AG09309 (cell line): ENCODE results near the gene RNASEL.

ENCODE experiments used
- DNase-seq: peaks from one replicate; pipeline ENCODE4 v3.0.0-alpha.2; 2010; ENCODE audit warnings: low read depth
- H3K4me3 ChIP-seq: 2 replicates; pipeline ENCODE4 v1.5.1; 2011; ENCODE audit warnings: mild to moderate bottlenecking, low read depth, low read length, moderate library complexity; ENCODE audit not compliant: control insufficient read depth
- CTCF ChIP-seq: IDR thresholded peaks from 2 replicates; pipeline ENCODE4 v1.5.1; 2011; ENCODE audit warnings: mild to moderate bottlenecking, low read depth, low read length, inconsistent platforms; ENCODE audit not compliant: insufficient read depth, control insufficient read depth; ENCODE audit errors: missing control alignments

The RNASEL gene

GRCh38 chr1:182628657-182629056 lies 39.6 kb upstream of the RNASEL start:
- no peak overlapping the region for H3K4me3 ChIP-seq
- TF ChIP-seq CTCF = no peak
- DNase-seq = no peak

GRCh38 chr1:182627622-182628021 lies 38.6 kb upstream of the RNASEL start:
- no peak for TF ChIP-seq CTCF
- no peak for DNase-seq
- H3K4me3 ChIP-seq = no peak overlapping the region

- H3K4me3 ChIP-seq = no peak overlapping the region
- TF ChIP-seq CTCF = no peak
- no peak for DNase-seq
Observed at GRCh38 chr1:182626527-182626926, 37.5 kb upstream of the RNASEL start.

- no peak for TF ChIP-seq CTCF
- no peak for DNase-seq
- H3K4me3 ChIP-seq = no peak overlapping the region
Observed at GRCh38 chr1:182625719-182626504, 36.9 kb upstream of the RNASEL start.

- H3K4me3 ChIP-seq = no peak overlapping the region
- DNase-seq = no peak
- no peak for TF ChIP-seq CTCF
Observed at GRCh38 chr1:182625024-182625423, 36.0 kb upstream of the RNASEL start.

GRCh38 chr1:182624577-182624976 lies 35.5 kb upstream of the RNASEL start:
- TF ChIP-seq CTCF = no peak
- no peak for DNase-seq
- H3K4me3 ChIP-seq = no peak overlapping the region
